CD4-positive, alpha-beta T cell treated with Interleukin-12 subunit alpha and Interleukin-12 subunit beta, for 1 hour (primary cell): ENCODE measurements around the gene MSI2.
"Not testable (repeated sequence)": the region's sequence is repeated elsewhere in the genome, so short reads cannot be mapped to it uniquely, and the experiment has no call there.

Source experiments
- DNase-seq: peaks from one replicate; pipeline ENCODE4 v3.0.0-alpha.2; 2020

The MSI2 gene

GRCh38 chr17:57609125-57609877 lies 353.0 kb downstream of the MSI2 start:
- no peak for DNase-seq

DNA sequence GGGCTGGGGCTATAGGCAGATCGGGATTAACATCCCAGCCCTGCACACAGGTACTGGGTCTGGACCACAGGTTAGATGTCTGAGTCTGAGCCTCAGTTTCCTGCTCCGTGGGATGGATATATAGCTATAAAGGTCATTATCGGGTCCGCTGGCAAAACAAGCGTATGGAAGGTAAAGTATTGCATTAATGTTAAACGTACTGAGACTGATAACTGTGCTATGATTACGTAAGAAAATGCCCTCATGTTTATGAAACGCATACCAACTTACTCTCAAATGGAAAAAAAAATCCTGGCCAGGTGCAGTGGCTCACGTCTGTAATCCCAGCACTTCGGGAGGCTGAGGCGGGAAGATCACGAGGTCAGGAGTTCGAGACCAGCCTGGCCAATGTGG lies 353.6 kb downstream of the MSI2 start:
- no peak for DNase-seq

DNA sequence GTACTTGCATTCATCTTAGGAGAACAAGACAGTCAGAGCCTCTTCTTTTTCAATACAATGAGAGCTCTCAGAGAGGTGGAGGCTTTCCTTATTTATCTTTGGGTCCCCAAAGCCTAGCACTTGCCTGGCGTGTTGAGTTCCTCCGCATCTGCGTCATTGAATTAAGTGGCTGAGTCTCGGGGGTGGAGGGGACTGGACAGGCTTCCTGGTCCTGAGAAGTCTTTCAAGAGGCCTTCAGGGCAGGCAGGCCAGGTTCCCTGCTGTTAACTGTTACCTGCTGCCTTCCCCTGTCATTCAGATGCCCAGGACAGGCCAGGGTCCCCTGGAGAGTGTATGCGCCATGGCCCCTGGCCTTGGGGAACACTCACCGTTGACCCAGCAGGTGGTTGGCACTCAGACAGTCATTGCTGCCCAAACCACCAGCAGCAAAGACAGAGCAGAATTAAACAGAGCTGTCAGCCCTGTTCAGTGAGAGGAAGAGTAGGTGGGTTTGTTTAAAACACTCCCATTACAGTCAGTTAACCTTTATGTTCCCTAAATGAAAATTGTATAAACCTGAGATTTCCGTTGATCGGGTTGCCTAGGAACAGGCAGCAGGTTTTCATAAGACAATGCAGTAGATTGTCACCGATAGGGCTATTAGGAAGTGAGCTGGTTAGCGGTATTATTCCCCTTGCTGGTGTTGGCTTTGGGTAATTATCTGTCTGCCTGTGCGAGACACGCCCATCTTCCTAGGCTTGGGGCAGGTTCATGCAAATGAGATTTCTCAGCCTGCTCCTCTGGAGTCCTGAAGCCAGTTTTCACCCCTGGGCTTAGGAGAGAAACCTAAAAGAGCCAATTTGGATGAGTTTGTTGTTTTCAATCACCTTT lies 356.1 kb downstream of the MSI2 start:
- DNase-seq: peak; percentile 68

- no peak for DNase-seq
Observed at GRCh38 chr17:57614742-57615141, 358.4 kb downstream of the MSI2 start.

DNA sequence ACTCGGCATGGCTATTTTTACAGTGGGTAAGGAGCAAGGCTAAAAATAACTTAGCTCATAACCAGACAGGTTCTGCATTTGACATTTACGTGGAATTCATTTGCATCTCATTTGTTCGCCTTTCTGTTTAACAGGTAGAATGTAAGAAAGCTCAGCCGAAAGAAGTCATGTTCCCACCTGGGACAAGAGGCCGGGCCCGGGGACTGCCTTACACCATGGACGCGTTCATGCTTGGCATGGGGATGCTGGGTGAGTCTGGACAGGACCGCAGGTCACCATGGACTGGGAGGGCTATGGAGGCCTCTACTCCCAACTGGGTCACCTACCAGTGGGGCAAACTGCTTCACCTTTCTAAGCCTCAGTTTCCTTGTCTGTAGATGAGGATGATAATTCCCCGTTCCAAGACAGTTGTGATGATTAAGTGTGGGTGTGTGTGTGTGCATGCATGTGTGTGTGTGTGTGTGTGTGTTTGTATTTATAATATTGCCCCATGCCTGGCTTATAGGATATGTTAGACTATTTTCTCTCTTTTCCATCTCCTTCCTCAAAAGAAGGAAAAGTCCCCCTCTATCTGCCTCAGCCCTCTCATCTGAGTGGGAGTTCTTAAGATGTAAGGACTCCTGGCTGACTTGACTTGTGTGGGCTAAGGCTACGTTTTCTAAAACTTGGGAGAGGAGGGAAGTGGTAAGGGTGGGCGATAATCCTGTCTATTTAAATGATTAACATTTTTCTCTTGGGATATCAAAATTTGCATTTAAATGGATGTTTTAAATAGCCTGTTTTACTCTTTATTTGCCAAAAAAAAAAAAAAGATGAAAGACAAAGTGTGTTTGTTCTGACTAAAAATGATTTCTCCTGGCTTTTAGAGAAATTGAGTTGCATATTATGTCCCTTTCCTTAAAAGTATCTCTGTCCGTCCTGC lies 359.8 kb downstream of the MSI2 start:
- no peak for DNase-seq

DNA sequence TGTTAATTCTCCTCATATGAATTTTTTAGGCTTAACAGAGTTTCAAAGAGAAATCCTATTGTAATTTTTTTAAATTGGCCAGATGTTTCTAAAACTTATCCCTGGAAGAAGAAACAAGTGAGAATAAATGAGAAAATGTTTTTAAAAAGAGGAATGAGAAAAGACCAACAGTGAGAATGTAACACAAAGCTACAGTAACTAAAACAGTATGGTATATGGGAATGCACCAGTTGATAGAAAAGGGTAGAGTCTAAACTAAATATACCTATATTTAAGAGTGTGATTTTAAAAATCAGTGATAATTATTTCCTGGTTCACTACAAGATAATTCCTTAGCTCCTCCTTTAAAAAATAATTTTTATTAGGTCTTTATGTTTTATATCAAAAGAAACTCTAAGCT lies 360.9 kb downstream of the MSI2 start:
- DNase-seq: no peak

GRCh38 chr17:57619061-57619937 lies 363.0 kb downstream of the MSI2 start:
- DNase-seq: no peak

GRCh38 chr17:57620576-57620975 lies 364.3 kb downstream of the MSI2 start:
- no peak for DNase-seq

- not testable (repeated sequence) for DNase-seq
Observed at GRCh38 chr17:57621791-57622190, 365.5 kb downstream of the MSI2 start.

GRCh38 chr17:57622306-57622682 lies 366.0 kb downstream of the MSI2 start:
- DNase-seq: no peak

- DNase-seq: no peak
Observed at GRCh38 chr17:57622683-57623433, 366.5 kb downstream of the MSI2 start.

GRCh38 chr17:57623620-57624019 lies 367.3 kb downstream of the MSI2 start:
- DNase-seq: no peak

DNA sequence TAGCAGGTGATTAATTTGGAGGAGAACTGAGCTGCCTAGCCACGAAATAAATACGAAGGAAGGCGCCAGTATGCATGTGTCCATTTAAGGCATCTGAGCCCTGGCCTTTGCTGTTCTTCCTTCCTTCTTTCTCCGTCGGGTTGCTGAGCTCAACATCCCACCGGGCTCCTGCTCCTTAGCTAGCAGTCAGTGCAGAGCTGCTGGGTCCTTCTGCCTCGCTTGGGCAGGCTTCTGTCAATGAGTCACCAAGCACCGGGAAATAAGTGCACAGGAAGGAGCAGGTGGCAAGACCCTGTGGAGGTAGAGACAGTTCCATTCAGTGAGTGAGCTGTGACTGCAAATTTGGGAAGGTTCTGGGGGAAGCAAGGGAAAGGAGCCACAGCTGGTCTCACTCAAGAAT lies 368.1 kb downstream of the MSI2 start:
- DNase-seq: no peak

- no peak for DNase-seq
Observed at GRCh38 chr17:57625511-57625910, 369.2 kb downstream of the MSI2 start.

GRCh38 chr17:57625957-57626356 lies 369.6 kb downstream of the MSI2 start:
- DNase-seq: no peak

DNA sequence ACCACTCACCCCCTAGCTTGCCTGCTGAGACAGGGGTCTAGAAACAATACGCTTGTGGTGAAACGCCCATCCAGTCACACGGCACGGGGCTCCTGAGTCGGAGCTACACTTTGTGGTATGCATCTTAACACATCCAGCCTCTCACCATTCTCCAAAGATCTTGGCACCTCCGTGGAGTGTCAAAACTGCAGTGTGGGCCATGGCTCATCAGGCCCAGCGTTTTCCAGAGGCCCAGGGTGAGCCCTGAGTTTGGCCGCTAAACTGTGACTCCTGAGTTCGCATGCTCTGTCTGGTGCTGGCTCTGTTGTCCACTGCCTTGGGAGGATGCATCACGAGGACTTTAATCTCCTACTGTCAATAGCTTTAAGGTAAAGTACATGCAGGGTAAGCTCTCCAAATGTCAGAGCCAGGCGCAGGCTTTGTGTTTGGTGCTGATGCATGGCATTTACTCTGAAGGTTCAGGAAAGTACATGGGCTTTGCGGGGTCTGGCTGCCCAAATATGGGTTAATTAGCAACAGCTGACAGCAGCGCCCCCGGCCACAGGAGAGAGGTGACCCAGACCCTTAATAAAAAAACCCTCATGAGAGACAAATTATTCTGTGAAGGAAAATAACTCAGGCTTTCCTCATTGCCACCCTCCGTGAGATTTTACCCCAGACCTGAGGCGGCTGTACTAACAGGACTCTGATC lies 370.3 kb downstream of the MSI2 start:
- no peak for DNase-seq

GRCh38 chr17:57627591-57627990 lies 371.3 kb downstream of the MSI2 start:
- no peak for DNase-seq

DNA sequence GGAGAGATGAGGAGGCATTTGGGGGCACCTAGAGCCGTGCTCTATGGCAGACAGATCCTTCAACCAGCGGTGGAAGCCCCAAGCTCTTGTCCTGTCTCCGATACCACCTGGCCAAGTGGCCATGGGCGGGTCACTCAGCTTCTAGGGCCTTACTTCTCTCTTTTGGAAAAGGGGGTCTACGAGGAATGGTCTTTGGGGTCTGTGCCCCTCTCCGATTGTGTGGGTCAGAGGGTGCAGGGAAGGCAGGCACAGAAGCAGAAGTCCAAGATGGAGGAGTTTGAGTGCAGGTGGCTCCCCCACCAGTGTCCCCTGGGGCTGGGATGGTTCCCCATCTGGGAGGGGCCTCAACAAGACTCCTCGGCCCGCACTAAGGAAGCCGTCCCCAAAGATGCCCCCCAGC lies 372.1 kb downstream of the MSI2 start:
- DNase-seq: no peak

- DNase-seq: no peak
Observed at GRCh38 chr17:57629470-57629869, 373.1 kb downstream of the MSI2 start.

- no peak for DNase-seq
Observed at GRCh38 chr17:57629886-57630285, 373.6 kb downstream of the MSI2 start.

- DNase-seq: no peak
Observed at GRCh38 chr17:57630736-57631135, 374.4 kb downstream of the MSI2 start.
